Measurements from ENCODE around the gene GNRH2.
"Not testable (repeated sequence)": the region's sequence is repeated elsewhere in the genome, so short reads cannot be mapped to it uniquely, and the experiment has no call there.

The GNRH2 gene

GRCh38 chr20:3013771-3014170 is 29.7 kb upstream of the GNRH2 start:
- WGBS (ENCODE audit: insufficient coverage): 95% methylated on average over 2 of the region's 5 CpGs
- POLR2A ChIA-PET: no interaction called here
- no peak for DNase-seq
- H3K27ac ChIP-seq (ENCODE audit: insufficient read depth in 1 of 2, low read depth in 1 of 2, low read length in 2 of 2, poor library complexity in 1 of 2, severe bottlenecking in 2 of 2): no peak overlapping the region
- CTCF ChIA-PET: interaction anchor here (0.7 kb wide), 1 partner anchor 491 kb away, joined by 3 read pairs; no protein-coding TSS in a partner anchor
- no peaks in the 10 kb centered on the region for H3K27me3 ChIP-seq (replicated peaks in 2 of 5; ENCODE audit: control insufficient read depth in 4 of 5, insufficient read depth in 5 of 5, low read length in 4 of 5)
- H3K9me3 ChIP-seq (ENCODE audit: control extremely low read depth in 1 of 5, control insufficient read depth in 4 of 5, insufficient read depth in 2 of 5, low read depth in 1 of 5, low read length in 4 of 5): no peaks in the 10 kb centered on the region
- no peak overlapping the region for H3K4me3 ChIP-seq (ENCODE audit: control insufficient read depth in 1 of 7, extremely low read depth in 1 of 7, insufficient read depth in 4 of 7, low read depth in 2 of 7, low read length in 6 of 7)
- H3K36me3 ChIP-seq (ENCODE audit: control insufficient read depth in 4 of 4, insufficient read depth in 4 of 4, low read length in 3 of 4): peaks cover 11 to 36% (median 27%) of the 10 kb centered on the region in 4 experiments
- H3K4me1 ChIP-seq (ENCODE audit: control extremely low read depth in 1 of 4, control insufficient read depth in 4 of 4, insufficient read depth in 4 of 4, low read length in 3 of 4): no peaks in the 10 kb centered on the region

- Histone ChIP-seq H3K4me1 (ENCODE audit: control extremely low read depth in 1 of 4, control insufficient read depth in 4 of 4, insufficient read depth in 4 of 4, low read length in 3 of 4) (no peaks in the 10 kb centered on the region), H3K27ac (ENCODE audit: insufficient read depth in 1 of 2, low read depth in 1 of 2, low read length in 2 of 2, poor library complexity in 1 of 2, severe bottlenecking in 2 of 2) (no peak overlapping the region), H3K36me3 (ENCODE audit: control insufficient read depth in 4 of 4, insufficient read depth in 4 of 4, low read length in 3 of 4) (peaks cover 11 to 35% (median 23%) of the 10 kb centered on the region in 4 experiments), H3K27me3 (replicated peaks in 2 of 5; ENCODE audit: control insufficient read depth in 4 of 5, insufficient read depth in 5 of 5, low read length in 4 of 5) (no peaks in the 10 kb centered on the region), H3K9me3 (ENCODE audit: control extremely low read depth in 1 of 5, control insufficient read depth in 4 of 5, insufficient read depth in 2 of 5, low read depth in 1 of 5, low read length in 4 of 5) (no peaks in the 10 kb centered on the region), H3K4me3 (ENCODE audit: control insufficient read depth in 1 of 7, extremely low read depth in 1 of 7, insufficient read depth in 4 of 7, low read depth in 2 of 7, low read length in 6 of 7) (no peak overlapping the region)
- POLR2A ChIA-PET: no interaction called here
- no peak for DNase-seq
- CTCF ChIA-PET: no interaction called here
- 88% methylated on average over 5 of the region's 7 CpGs for WGBS (ENCODE audit: insufficient coverage)
These were observed 29.2 kb upstream of the GNRH2 start for GRCh38 chr20:3014179-3014578.

- Histone ChIP-seq H3K27me3 (replicated peaks in 2 of 5; ENCODE audit: control insufficient read depth in 4 of 5, insufficient read depth in 5 of 5, low read length in 4 of 5) (no peaks in the 10 kb centered on the region), H3K9me3 (ENCODE audit: control extremely low read depth in 1 of 5, control insufficient read depth in 4 of 5, insufficient read depth in 2 of 5, low read depth in 1 of 5, low read length in 4 of 5) (no peaks in the 10 kb centered on the region), H3K36me3 (ENCODE audit: control insufficient read depth in 4 of 4, insufficient read depth in 4 of 4, low read length in 3 of 4) (peaks cover 11 to 33% (median 22%) of the 10 kb centered on the region in 4 experiments), H3K4me3 (ENCODE audit: control insufficient read depth in 1 of 7, extremely low read depth in 1 of 7, insufficient read depth in 4 of 7, low read depth in 2 of 7, low read length in 6 of 7) (no peak overlapping the region), H3K27ac (ENCODE audit: insufficient read depth in 1 of 2, low read depth in 1 of 2, low read length in 2 of 2, poor library complexity in 1 of 2, severe bottlenecking in 2 of 2) (no peak overlapping the region), H3K4me1 (ENCODE audit: control extremely low read depth in 1 of 4, control insufficient read depth in 4 of 4, insufficient read depth in 4 of 4, low read length in 3 of 4) (no peaks in the 10 kb centered on the region)
- no peak for DNase-seq
- WGBS (ENCODE audit: insufficient coverage): 97% methylated on average over 3 of the region's 3 CpGs
- ChIA-PET CTCF (no interaction called here), POLR2A (no interaction called here)
These were observed 28.8 kb upstream of the GNRH2 start for GRCh38 chr20:3014662-3015061.

GRCh38 chr20:3015302-3015701 is 28.1 kb upstream of the GNRH2 start:
- WGBS (ENCODE audit: insufficient coverage): 100% methylated on average over 2 of the region's 5 CpGs
- POLR2A ChIA-PET: not testable (repeated sequence)

GRCh38 chr20:3021327-3021726 is 22.1 kb upstream of the GNRH2 start:
- H3K4me1 ChIP-seq (ENCODE audit: control extremely low read depth in 1 of 4, control insufficient read depth in 4 of 4, insufficient read depth in 4 of 4, low read length in 3 of 4): no peaks in the 10 kb centered on the region
- no peak overlapping the region for H3K27ac ChIP-seq (ENCODE audit: insufficient read depth in 1 of 2, low read depth in 1 of 2, low read length in 2 of 2, poor library complexity in 1 of 2, severe bottlenecking in 2 of 2)
- peaks cover 23 to 57% (median 43%) of the 10 kb centered on the region in 4 experiments for H3K36me3 ChIP-seq (ENCODE audit: control insufficient read depth in 4 of 4, insufficient read depth in 4 of 4, low read length in 3 of 4)
- 100% methylated on average over 4 of the region's 4 CpGs for WGBS (ENCODE audit: insufficient coverage)
- no peak for DNase-seq
- CTCF ChIA-PET: no interaction called here
- H3K9me3 ChIP-seq (ENCODE audit: control extremely low read depth in 1 of 5, control insufficient read depth in 4 of 5, insufficient read depth in 2 of 5, low read depth in 1 of 5, low read length in 4 of 5): no peaks in the 10 kb centered on the region
- H3K4me3 ChIP-seq (ENCODE audit: control insufficient read depth in 1 of 7, extremely low read depth in 1 of 7, insufficient read depth in 4 of 7, low read depth in 2 of 7, low read length in 6 of 7): no peak overlapping the region
- POLR2A ChIA-PET: no interaction called here
- no peaks in the 10 kb centered on the region for H3K27me3 ChIP-seq (replicated peaks in 2 of 5; ENCODE audit: control insufficient read depth in 4 of 5, insufficient read depth in 5 of 5, low read length in 4 of 5)

More at GRCh38 chr20:3015302-3015701, 28.1 kb upstream of the GNRH2 start:
- not testable (repeated sequence) for DNase-seq; H3K27me3 ChIP-seq (replicated peaks in 2 of 5; ENCODE audit: control insufficient read depth in 4 of 5, insufficient read depth in 5 of 5, low read length in 4 of 5); H3K9me3 ChIP-seq (ENCODE audit: control extremely low read depth in 1 of 5, control insufficient read depth in 4 of 5, insufficient read depth in 2 of 5, low read depth in 1 of 5, low read length in 4 of 5); H3K27ac ChIP-seq (ENCODE audit: insufficient read depth in 1 of 2, low read depth in 1 of 2, low read length in 2 of 2, poor library complexity in 1 of 2, severe bottlenecking in 2 of 2); H3K4me1 ChIP-seq (ENCODE audit: control extremely low read depth in 1 of 4, control insufficient read depth in 4 of 4, insufficient read depth in 4 of 4, low read length in 3 of 4); H3K4me3 ChIP-seq (ENCODE audit: control insufficient read depth in 1 of 7, extremely low read depth in 1 of 7, insufficient read depth in 4 of 7, low read depth in 2 of 7, low read length in 6 of 7)
- CTCF ChIA-PET: interaction anchor here (0.8 to 1.6 kb wide), 2 partner anchors 15 to 272 kb away, joined by 3 to 4 read pairs; no protein-coding TSS in a partner anchor
- peaks cover 8 to 31% (median 18%) of the 10 kb centered on the region in 4 experiments for H3K36me3 ChIP-seq (ENCODE audit: control insufficient read depth in 4 of 4, insufficient read depth in 4 of 4, low read length in 3 of 4)

- WGBS (ENCODE audit: insufficient coverage): 100% methylated on average over 5 of the region's 5 CpGs
- DNase-seq: no peak
- peaks cover 24 to 62% (median 46%) of the 10 kb centered on the region in 4 experiments for H3K36me3 ChIP-seq (ENCODE audit: control insufficient read depth in 4 of 4, insufficient read depth in 4 of 4, low read length in 3 of 4)
These were observed 21.6 kb upstream of the GNRH2 start for GRCh38 chr20:3021777-3022176.

GRCh38 chr20:3022559-3023490 is 20.6 kb upstream of the GNRH2 start:
- H3K27ac ChIP-seq (ENCODE audit: insufficient read depth in 1 of 2, low read depth in 1 of 2, low read length in 2 of 2, poor library complexity in 1 of 2, severe bottlenecking in 2 of 2); POLR2A ChIA-PET; H3K27me3 ChIP-seq (replicated peaks in 2 of 5; ENCODE audit: control insufficient read depth in 4 of 5, insufficient read depth in 5 of 5, low read length in 4 of 5); H3K4me3 ChIP-seq (ENCODE audit: control insufficient read depth in 1 of 7, extremely low read depth in 1 of 7, insufficient read depth in 4 of 7, low read depth in 2 of 7, low read length in 6 of 7); CTCF ChIA-PET; H3K4me1 ChIP-seq (ENCODE audit: control extremely low read depth in 1 of 4, control insufficient read depth in 4 of 4, insufficient read depth in 4 of 4, low read length in 3 of 4); DNase-seq; H3K9me3 ChIP-seq (ENCODE audit: control extremely low read depth in 1 of 5, control insufficient read depth in 4 of 5, insufficient read depth in 2 of 5, low read depth in 1 of 5, low read length in 4 of 5): not testable (repeated sequence)
- peaks cover 21 to 65% (median 50%) of the 10 kb centered on the region in 4 experiments for H3K36me3 ChIP-seq (ENCODE audit: control insufficient read depth in 4 of 4, insufficient read depth in 4 of 4, low read length in 3 of 4)
- 90% methylated on average over 2 of the region's 20 CpGs for WGBS (ENCODE audit: insufficient coverage)

More at GRCh38 chr20:3021777-3022176, 21.6 kb upstream of the GNRH2 start:
- CTCF ChIA-PET: no interaction called here
- Histone ChIP-seq H3K9me3 (ENCODE audit: control extremely low read depth in 1 of 5, control insufficient read depth in 4 of 5, insufficient read depth in 2 of 5, low read depth in 1 of 5, low read length in 4 of 5) (no peaks in the 10 kb centered on the region), H3K4me1 (ENCODE audit: control extremely low read depth in 1 of 4, control insufficient read depth in 4 of 4, insufficient read depth in 4 of 4, low read length in 3 of 4) (no peaks in the 10 kb centered on the region), H3K27ac (ENCODE audit: insufficient read depth in 1 of 2, low read depth in 1 of 2, low read length in 2 of 2, poor library complexity in 1 of 2, severe bottlenecking in 2 of 2) (no peak overlapping the region), H3K4me3 (ENCODE audit: control insufficient read depth in 1 of 7, extremely low read depth in 1 of 7, insufficient read depth in 4 of 7, low read depth in 2 of 7, low read length in 6 of 7) (no peak overlapping the region), H3K27me3 (replicated peaks in 2 of 5; ENCODE audit: control insufficient read depth in 4 of 5, insufficient read depth in 5 of 5, low read length in 4 of 5) (no peaks in the 10 kb centered on the region)
- POLR2A ChIA-PET: no interaction called here

Data from common myeloid progenitor, CD34-positive (primary cell).